Stimulated activated CD4-positive, alpha-beta T cell treated with anti-CD3 and anti-CD28 coated beads, Interleukin-15, amount 100 ng/mL, for 48 hours (primary cell): Measurements from ENCODE around the gene TEDC2.

Experiments used
- DNase-seq, 2 donors: peaks; one replicate each; pipeline ENCODE4 v3.0.0-alpha.2; 2020; ENCODE audit warnings: low read depth in 2 of 2

Gene TEDC2

GRCh38 chr16:2465653-2466415 is 5.9 kb downstream of the TEDC2 start:
- DNase-seq, result no peak

GRCh38 chr16:2466667-2467527 is 7.0 kb downstream of the TEDC2 start:
- no peak for DNase-seq

GRCh38 chr16:2467528-2468232 is 7.8 kb downstream of the TEDC2 start:
- no peak for DNase-seq

GRCh38 chr16:2468233-2468724 is 8.4 kb downstream of the TEDC2 start:
- no peak for DNase-seq

GRCh38 chr16:2468725-2469398 is 9.0 kb downstream of the TEDC2 start:
- no peak for DNase-seq

- no peak for DNase-seq
Observed at GRCh38 chr16:2469399-2470233, 9.7 kb downstream of the TEDC2 start.

- no peak for DNase-seq
Observed at GRCh38 chr16:2470234-2470601, 10.3 kb downstream of the TEDC2 start.

GRCh38 chr16:2470603-2471015 is 10.7 kb downstream of the TEDC2 start:
- DNase-seq, result no peak

GRCh38 chr16:2471016-2471652 is 11.2 kb downstream of the TEDC2 start, which contains the start of gene NTN3:
Gene NTN3 (plus strand): TSS chr16:2471297. CDS start chr16:2471702, 405 bp downstream.
- DNase-seq, result no peak

- no peak for DNase-seq
Observed at GRCh38 chr16:2471653-2472487, 12.0 kb downstream of the TEDC2 start.

- no peak for DNase-seq
Observed at GRCh38 chr16:2472488-2472864, 12.6 kb downstream of the TEDC2 start.

GRCh38 chr16:2472885-2473445 is 13.1 kb downstream of the TEDC2 start:
- no peak for DNase-seq

- DNase-seq, result no peak
Observed at GRCh38 chr16:2473446-2473926, 13.6 kb downstream of the TEDC2 start.

GRCh38 chr16:2473999-2474876 is 14.3 kb downstream of the TEDC2 start:
- no peak for DNase-seq

GRCh38 chr16:2474877-2475412 is 15.0 kb downstream of the TEDC2 start, which contains the start of gene TBC1D24:
Gene TBC1D24 (plus strand): TSS chr16:2475127. CDS start chr16:2496149, 21,022 bp downstream.
- peak; percentile 58 to 80 for DNase-seq

GRCh38 chr16:2475413-2476344 is 15.8 kb downstream of the TEDC2 start:
- peak in 1 of 2 donors; percentile 42 for DNase-seq
